Hepatocyte (in vitro differentiated cells): ENCODE results near the gene NEUROG2.

Experiments
- EZH2 ChIP-seq: fragments of 200-600 bp; sonication (generic); IDR thresholded peaks from 2 replicates; pipeline ENCODE4 v1.6.1; 2016; ENCODE audit warnings: antibody characterized with exemption, mild to moderate bottlenecking, borderline replicate concordance
- EZH2phosphoT487 ChIP-seq: fragments of 200-600 bp; sonication (generic); IDR thresholded peaks from one replicate; pipeline ENCODE4 v1.6.1; 2018; ENCODE audit warnings: antibody characterized with exemption, mild to moderate bottlenecking, low read depth, moderate library complexity; ENCODE audit not compliant: unreplicated experiment, severe bottlenecking
- TF ChIP-seq, protein P1 (sequence below): fragments of 200-600 bp; sonication (generic); IDR thresholded peaks from 2 replicates; pipeline ENCODE4 v1.5.1; 2016; ENCODE audit warnings: antibody characterized with exemption, mild to moderate bottlenecking; ENCODE audit not compliant: poor library complexity

DNA sequence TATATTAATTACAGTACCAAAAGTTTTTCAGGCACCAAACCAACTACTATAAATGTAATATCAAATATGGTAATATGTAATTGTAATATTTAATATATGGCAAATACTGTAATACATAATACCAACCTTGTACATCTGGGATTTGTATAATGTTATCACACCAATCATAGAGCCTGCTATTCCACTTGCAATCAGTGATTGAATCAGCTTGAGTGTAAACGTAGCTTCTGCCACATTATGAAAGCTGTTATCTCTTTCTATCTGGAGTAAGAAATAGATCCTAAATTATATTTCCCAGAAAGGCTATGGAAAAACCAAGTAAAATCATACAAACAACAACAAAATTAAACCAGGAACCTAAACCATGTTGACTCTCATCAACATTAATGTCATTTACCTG lies 24.7 kb upstream of the NEUROG2 start:
- TF ChIP-seq, protein P1, sequence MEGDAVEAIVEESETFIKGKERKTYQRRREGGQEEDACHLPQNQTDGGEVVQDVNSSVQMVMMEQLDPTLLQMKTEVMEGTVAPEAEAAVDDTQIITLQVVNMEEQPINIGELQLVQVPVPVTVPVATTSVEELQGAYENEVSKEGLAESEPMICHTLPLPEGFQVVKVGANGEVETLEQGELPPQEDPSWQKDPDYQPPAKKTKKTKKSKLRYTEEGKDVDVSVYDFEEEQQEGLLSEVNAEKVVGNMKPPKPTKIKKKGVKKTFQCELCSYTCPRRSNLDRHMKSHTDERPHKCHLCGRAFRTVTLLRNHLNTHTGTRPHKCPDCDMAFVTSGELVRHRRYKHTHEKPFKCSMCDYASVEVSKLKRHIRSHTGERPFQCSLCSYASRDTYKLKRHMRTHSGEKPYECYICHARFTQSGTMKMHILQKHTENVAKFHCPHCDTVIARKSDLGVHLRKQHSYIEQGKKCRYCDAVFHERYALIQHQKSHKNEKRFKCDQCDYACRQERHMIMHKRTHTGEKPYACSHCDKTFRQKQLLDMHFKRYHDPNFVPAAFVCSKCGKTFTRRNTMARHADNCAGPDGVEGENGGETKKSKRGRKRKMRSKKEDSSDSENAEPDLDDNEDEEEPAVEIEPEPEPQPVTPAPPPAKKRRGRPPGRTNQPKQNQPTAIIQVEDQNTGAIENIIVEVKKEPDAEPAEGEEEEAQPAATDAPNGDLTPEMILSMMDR, result no peak
- TF ChIP-seq EZH2 (no peak), EZH2phosphoT487 (no peak)
